GM12891 (cell line): ENCODE measurements around the gene SBF1.

Source experiments
- POLR2A ChIP-seq: IDR thresholded peaks from 2 replicates; pipeline ENCODE4 v1.6.1; 2011; ENCODE audit warnings: low read depth, low read length, control low read depth
- TAF1 ChIP-seq: IDR thresholded peaks from 2 replicates; pipeline ENCODE4 v1.6.1; 2011; ENCODE audit warnings: low read depth, low read length, control low read depth

- TF ChIP-seq POLR2A (no peak), TAF1 (no peak)
These were observed 54.8 kb downstream of the SBF1 start for GRCh38 chr22:50420015-50420414.
